WTC11 (cell line): ENCODE measurements around the gene TTC7B. TPM values are rescaled to one million over a fixed set of nuclear protein-coding genes. Genes with fewer than 3 reads are reported as not detected.

Source experiments
- ATAC-seq: fragments of 200-7000 bp; cut with Tn5 transposase; 2 replicates; pipeline ENCODE4 v1.10.0; 2021; ENCODE audit warnings: mild to moderate bottlenecking, moderate library complexity
- CTCF ChIA-PET: fragments of 300-600 bp; sonication (Branson Sonifier 250); formaldehyde crosslinking; loops from one replicate; lab custom pipeline; 2021; ENCODE audit warnings: antibody characterized with exemption; lab: Charles Lee
- POLR2A ChIA-PET: fragments of 350-600 bp; sonication (Branson Sonifier 250); formaldehyde crosslinking; loops from one replicate; lab custom pipeline; 2021; ENCODE audit warnings: antibody characterized with exemption; lab: Charles Lee
- DNase-seq: peaks from one replicate; pipeline ENCODE4 v3.0.0; 2021; ENCODE audit warnings: low spot score
- H3K27ac Mint-ChIP-seq: 2 replicates; pipeline ENCODE4 v1.8.0; 2021; ENCODE audit warnings: mixed read lengths
- H3K27me3 Mint-ChIP-seq: 2 replicates; pipeline ENCODE4 v1.8.0; 2021; ENCODE audit warnings: low read depth, mild to moderate bottlenecking, moderate library complexity, mixed read lengths
- H3K36me3 Mint-ChIP-seq: 2 replicates; pipeline ENCODE4 v1.8.0; 2021; ENCODE audit warnings: mixed read lengths
- H3K4me1 Mint-ChIP-seq: 2 replicates; pipeline ENCODE4 v1.8.0; 2022; ENCODE audit warnings: mixed read lengths
- H3K4me3 Mint-ChIP-seq: 2 replicates; pipeline ENCODE4 v1.8.0; 2021; ENCODE audit warnings: mild to moderate bottlenecking, moderate library complexity, mixed read lengths
- H3K9me3 Mint-ChIP-seq: 2 replicates; pipeline ENCODE4 v1.8.0; 2021; ENCODE audit warnings: mixed read lengths
- ATF1 ChIP-seq: sonication (generic); formaldehyde crosslinking; IDR thresholded peaks from 2 replicates; pipeline ENCODE4 v1.8.1; 2023; ENCODE audit warnings: mild to moderate bottlenecking, moderate library complexity, missing genetic modification reagents
- CREB1 ChIP-seq: sonication (generic); formaldehyde crosslinking; IDR thresholded peaks from 2 replicates; pipeline ENCODE4 v1.8.0; 2023; ENCODE audit warnings: mild to moderate bottlenecking, missing genetic modification reagents
- ELF4 ChIP-seq: sonication (generic); formaldehyde crosslinking; IDR thresholded peaks from 2 replicates; pipeline ENCODE4 v1.8.1; 2022; ENCODE audit warnings: low read depth, mild to moderate bottlenecking, moderate library complexity, missing genetic modification reagents
- EMX1 ChIP-seq: fragments of 250-450 bp; sonication (Bioruptor Pico); IDR thresholded peaks from 2 replicates; pipeline ENCODE4 v1.8.0; 2021; ENCODE audit warnings: mild to moderate bottlenecking
- ESRRA ChIP-seq: sonication (generic); formaldehyde crosslinking; IDR thresholded peaks from 2 replicates; pipeline ENCODE4 v1.8.1; 2022; ENCODE audit warnings: mild to moderate bottlenecking, missing genetic modification reagents, borderline replicate concordance
- FOXP4 ChIP-seq: sonication (generic); formaldehyde crosslinking; IDR thresholded peaks from 2 replicates; pipeline ENCODE4 v1.8.0; 2022; ENCODE audit warnings: mild to moderate bottlenecking, missing genetic modification reagents
- HMGXB4 ChIP-seq: sonication (generic); formaldehyde crosslinking; IDR thresholded peaks from 2 replicates; pipeline ENCODE4 v1.8.1; 2023; ENCODE audit warnings: mild to moderate bottlenecking, moderate library complexity, missing genetic modification reagents
- MXD4 ChIP-seq: fragments of 250-450 bp; sonication (Bioruptor Pico); IDR thresholded peaks from 2 replicates; pipeline ENCODE4 v1.8.0; 2021; ENCODE audit warnings: mild to moderate bottlenecking, moderate library complexity, borderline replicate concordance
- NFE2L1 ChIP-seq: sonication (generic); formaldehyde crosslinking; IDR thresholded peaks from 2 replicates; pipeline ENCODE4 v1.8.1; 2023; ENCODE audit warnings: missing genetic modification reagents
- NR2C2 ChIP-seq: sonication (generic); formaldehyde crosslinking; IDR thresholded peaks from 2 replicates; pipeline ENCODE4 v1.8.0; 2022; ENCODE audit warnings: mild to moderate bottlenecking, missing genetic modification reagents
- OVOL2 ChIP-seq: fragments of 250-450 bp; sonication (Bioruptor Pico); IDR thresholded peaks from 2 replicates; pipeline ENCODE4 v1.9.0; 2021; ENCODE audit warnings: mild to moderate bottlenecking, borderline replicate concordance
- PREB ChIP-seq: sonication (generic); formaldehyde crosslinking; IDR thresholded peaks from 2 replicates; pipeline ENCODE4 v1.8.1; 2022; ENCODE audit warnings: mild to moderate bottlenecking, missing genetic modification reagents, moderate library complexity, borderline replicate concordance
- SMAD3 ChIP-seq: sonication (generic); formaldehyde crosslinking; IDR thresholded peaks from 2 replicates; pipeline ENCODE4 v1.8.0; 2022; ENCODE audit warnings: missing genetic modification reagents, mild to moderate bottlenecking, borderline replicate concordance
- STAT6 ChIP-seq: sonication (generic); formaldehyde crosslinking; conservative IDR thresholded peaks from 2 replicates; pipeline ENCODE4 v1.8.1; 2023; ENCODE audit warnings: mild to moderate bottlenecking, low read depth, missing genetic modification reagents, moderate library complexity
- TCF7 ChIP-seq: sonication (generic); formaldehyde crosslinking; IDR thresholded peaks from 2 replicates; pipeline ENCODE4 v1.8.0; 2022; ENCODE audit warnings: mild to moderate bottlenecking, low read depth, missing genetic modification reagents, moderate library complexity
- TEAD4 ChIP-seq: sonication (generic); formaldehyde crosslinking; IDR thresholded peaks from 2 replicates; pipeline ENCODE4 v1.8.0; 2022; ENCODE audit warnings: mild to moderate bottlenecking, missing genetic modification reagents
- ZBTB21 ChIP-seq: sonication (generic); formaldehyde crosslinking; IDR thresholded peaks from 2 replicates; pipeline ENCODE4 v1.8.1; 2023; ENCODE audit warnings: mild to moderate bottlenecking, missing genetic modification reagents, borderline replicate concordance
- ZNF121 ChIP-seq: sonication (generic); formaldehyde crosslinking; IDR thresholded peaks from 2 replicates; pipeline ENCODE4 v1.8.0; 2023; ENCODE audit warnings: missing genetic modification reagents
- ZNF317 ChIP-seq: sonication (generic); formaldehyde crosslinking; IDR thresholded peaks from 2 replicates; pipeline ENCODE4 v1.8.1; 2023; ENCODE audit warnings: low read depth, mild to moderate bottlenecking, moderate library complexity, missing genetic modification reagents, borderline replicate concordance
- ZNF396 ChIP-seq: fragments of 250-450 bp; sonication (Bioruptor Pico); IDR thresholded peaks from 2 replicates; pipeline ENCODE4 v1.8.0; 2021; ENCODE audit warnings: mild to moderate bottlenecking, moderate library complexity, borderline replicate concordance
- total RNA-seq: library from RNA; stranded (reverse); gene quantifications from 3 replicates; pipeline ENCODE4 v1.2.3, GENCODE V29; 2021

Gene TTC7B
- total RNA-seq, 1 experiment from 2014 or later: 27.6 TPM

GRCh38 chr14:90599748-90600507 is 216.3 kb downstream of the TTC7B start:
- H3K4me3 Mint-ChIP-seq: no peak overlapping the region
- CTCF ChIA-PET: interaction anchor here (0.6 to 1.4 kb wide), 5 partner anchors 9 to 190 kb away, joined by 3 to 6 read pairs (median 5); no protein-coding TSS in a partner anchor
- TF ChIP-seq STAT6: no peak
- TF ChIP-seq NFE2L1 (CRISPR knock-in tag): 0 out of 2 replicates have a peak, but pooled peaks have one; percentile 42
- no peaks in the 10 kb centered on the region for H3K36me3 Mint-ChIP-seq
- POLR2A ChIA-PET: no interaction called here
- H3K9me3 Mint-ChIP-seq: no peaks in the 10 kb centered on the region
- H3K4me1 Mint-ChIP-seq: peaks cover 46% of the 10 kb centered on the region
- ATAC-seq (peak; percentile 61; the same call in 1 of the 2 replicates), DNase-seq (no peak)
- no peaks in the 10 kb centered on the region for H3K27me3 Mint-ChIP-seq
- no peak overlapping the region for H3K27ac Mint-ChIP-seq

- CTCF ChIA-PET: interaction anchor here (0.6 to 1.4 kb wide), 5 partner anchors 9 to 189 kb away, joined by 3 to 6 read pairs (median 5); no protein-coding TSS in a partner anchor
- Mint-ChIP-seq H3K4me3 (no peak overlapping the region), H3K9me3 (no peaks in the 10 kb centered on the region), H3K36me3 (no peaks in the 10 kb centered on the region), H3K4me1 (peaks cover 40% of the 10 kb centered on the region), H3K27ac (peak overlapping the region; percentile 7; the same call in 1 of the 2 replicates), H3K27me3 (no peaks in the 10 kb centered on the region)
- POLR2A ChIA-PET: no interaction called here
- TF ChIP-seq ZNF317 (CRISPR knock-in tag) (peak; percentile 65; the same call in 1 of the 2 replicates), NR2C2 (no peak), SMAD3 (CRISPR knock-in tag) (no peak)
- ATAC-seq (no peak), DNase-seq (no peak)
Observed at GRCh38 chr14:90599339-90599738, 216.9 kb downstream of the TTC7B start.

- ChIA-PET POLR2A (no interaction called here), CTCF (interaction anchor here (1.1 kb wide), 1 partner anchor 99 kb away, joined by 3 read pairs; no protein-coding TSS in a partner anchor)
- Mint-ChIP-seq H3K4me1 (peaks cover 39% of the 10 kb centered on the region), H3K4me3 (no peak overlapping the region), H3K36me3 (no peaks in the 10 kb centered on the region), H3K9me3 (no peaks in the 10 kb centered on the region), H3K27me3 (no peaks in the 10 kb centered on the region), H3K27ac (no peak overlapping the region)
- ATAC-seq (no peak), DNase-seq (no peak)
- TF ChIP-seq ZNF121 (CRISPR knock-in tag): no peak
- no peak for TF ChIP-seq STAT6
- no peak for TF ChIP-seq MXD4 (CRISPR knock-in tag)
- no peak for TF ChIP-seq ESRRA (CRISPR knock-in tag)
- TF ChIP-seq PREB (CRISPR knock-in tag): no peak
- no peak for TF ChIP-seq TEAD4
- TF ChIP-seq ATF1 (CRISPR knock-in tag): no peak
- TF ChIP-seq TCF7 (CRISPR knock-in tag): no peak
- no peak for TF ChIP-seq ZBTB21 (CRISPR knock-in tag)
- no peak for TF ChIP-seq SMAD3 (CRISPR knock-in tag)
- TF ChIP-seq HMGXB4: no peak
- TF ChIP-seq FOXP4: no peak
- no peak for TF ChIP-seq EMX1
- TF ChIP-seq ZNF396: no peak
- no peak for TF ChIP-seq ELF4 (CRISPR knock-in tag)
- no peak for TF ChIP-seq NR2C2
- TF ChIP-seq OVOL2 (CRISPR knock-in tag): no peak
- no peak for TF ChIP-seq CREB1
Observed at GRCh38 chr14:90597961-90598360, 218.3 kb downstream of the TTC7B start.
